Amygdala (tissue), 56 donors: ENCODE results near the gene CD34.
"Not testable (repeated sequence)": the region's sequence is repeated elsewhere in the genome, so short reads cannot be mapped to it uniquely, and the experiment has no call there.

Source experiments
- DNase-seq, 56 donors: peaks; one replicate each; lab custom pipeline; 2025; lab: John Stamatoyannopoulos, UW

The CD34 gene

DNA sequence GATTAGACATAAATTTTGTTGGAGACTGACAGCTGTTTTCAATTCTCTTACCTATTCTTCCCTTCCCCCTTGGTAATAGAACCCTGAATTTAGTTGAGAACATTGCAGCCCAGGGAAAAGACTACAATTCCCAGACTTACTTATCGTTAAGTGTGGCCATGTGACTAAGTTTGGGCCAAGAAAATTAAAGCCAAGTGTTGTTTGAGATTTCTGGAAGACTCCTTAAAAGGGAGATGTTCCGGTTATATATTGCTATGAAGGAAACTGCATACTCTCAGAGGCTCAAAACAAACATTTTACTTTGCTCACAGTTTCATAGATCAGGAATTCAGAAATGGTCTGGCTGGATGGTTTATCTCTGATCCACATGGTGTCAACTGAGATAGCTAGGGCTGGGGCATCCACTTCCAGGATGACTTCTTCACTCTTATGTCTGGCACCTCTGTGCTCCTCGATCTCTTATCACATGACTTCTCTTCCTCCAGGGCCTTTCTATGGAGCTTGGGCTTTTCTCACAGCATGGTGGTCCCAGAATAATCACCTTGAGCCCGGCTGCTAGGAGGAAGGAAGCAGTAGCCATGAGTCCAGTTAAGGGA lies 22.4 kb upstream of the CD34 start:
- no peak for DNase-seq

DNA sequence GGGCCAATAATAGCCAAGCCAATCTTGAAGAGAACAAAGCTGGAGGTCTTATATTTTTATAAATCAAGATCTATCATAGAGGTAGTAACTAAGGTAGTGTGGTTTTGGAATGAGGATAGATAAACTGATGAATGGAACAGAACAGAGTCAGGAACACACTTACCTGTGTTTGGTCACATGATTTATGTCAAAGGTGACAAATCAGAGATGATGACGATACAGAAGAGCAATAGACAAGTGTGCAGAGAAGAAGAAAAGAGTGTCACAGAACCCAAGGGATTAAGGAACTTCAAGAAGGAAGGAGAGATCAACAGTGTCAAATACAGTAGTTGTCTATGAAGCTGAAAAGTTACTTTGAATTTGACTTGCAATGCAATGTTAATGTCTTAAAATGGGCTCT lies 16.1 kb upstream of the CD34 start:
- no peak for DNase-seq

DNA sequence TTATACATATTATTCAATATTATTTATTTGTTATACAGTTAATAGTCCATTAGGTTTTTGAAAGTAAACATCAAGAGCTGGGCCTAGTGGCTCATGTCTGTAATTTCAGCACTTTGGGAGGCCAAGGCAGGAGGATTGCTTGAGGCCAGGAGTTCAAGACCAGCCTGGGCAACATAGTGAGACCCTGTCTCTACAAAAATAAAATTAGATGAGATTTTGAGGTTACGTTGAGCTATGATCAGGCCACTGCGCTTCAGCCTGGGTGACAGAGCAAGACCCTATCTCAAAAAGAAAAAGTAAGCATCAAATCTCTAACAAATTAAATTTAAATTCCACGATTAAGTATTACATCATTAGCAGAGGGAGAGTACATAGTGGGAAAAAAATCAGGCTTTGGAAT lies 15.0 kb upstream of the CD34 start:
- not testable (repeated sequence) for DNase-seq

DNA sequence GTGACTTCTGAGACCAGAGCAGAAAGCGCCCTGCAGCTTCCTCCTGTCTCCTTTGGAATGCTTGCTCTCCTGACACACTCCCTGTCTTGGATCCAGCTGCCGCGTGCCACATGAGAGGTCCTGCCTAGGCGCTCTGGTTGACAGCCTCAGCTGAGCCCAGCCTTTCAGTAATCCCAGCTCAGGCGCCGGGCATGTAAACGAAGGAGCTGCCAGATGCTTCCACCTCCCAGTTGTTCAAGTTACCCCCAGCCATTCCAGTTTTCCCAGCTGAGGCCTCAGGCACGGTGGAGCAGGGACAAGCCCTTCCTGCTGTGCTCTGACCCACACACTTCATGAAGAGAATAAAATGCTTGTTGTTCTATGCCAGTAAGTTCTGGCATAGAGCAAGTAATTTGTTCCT lies 14.3 kb upstream of the CD34 start:
- peak in 1 of 56 donors; percentile 8 for DNase-seq

DNA sequence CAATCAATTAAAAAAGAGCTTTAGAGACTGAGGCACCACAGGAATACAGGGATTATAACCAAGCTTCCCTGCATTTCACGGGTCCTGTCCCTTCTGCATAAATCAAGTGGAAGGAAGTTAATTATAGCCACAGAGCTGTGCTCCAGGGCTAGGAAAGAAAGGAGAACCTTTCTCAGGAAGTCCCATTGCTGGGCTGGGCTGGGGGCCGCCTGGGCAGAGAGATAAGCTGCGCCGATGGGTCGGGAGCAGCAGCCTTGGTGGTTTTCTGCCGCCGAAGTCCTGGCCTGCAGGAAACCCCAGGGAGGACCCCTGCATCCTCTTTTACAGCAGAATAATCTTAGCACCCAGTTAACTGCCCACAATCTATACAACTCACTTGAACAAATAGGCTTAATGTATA lies 12.6 kb upstream of the CD34 start:
- no peak for DNase-seq

DNA sequence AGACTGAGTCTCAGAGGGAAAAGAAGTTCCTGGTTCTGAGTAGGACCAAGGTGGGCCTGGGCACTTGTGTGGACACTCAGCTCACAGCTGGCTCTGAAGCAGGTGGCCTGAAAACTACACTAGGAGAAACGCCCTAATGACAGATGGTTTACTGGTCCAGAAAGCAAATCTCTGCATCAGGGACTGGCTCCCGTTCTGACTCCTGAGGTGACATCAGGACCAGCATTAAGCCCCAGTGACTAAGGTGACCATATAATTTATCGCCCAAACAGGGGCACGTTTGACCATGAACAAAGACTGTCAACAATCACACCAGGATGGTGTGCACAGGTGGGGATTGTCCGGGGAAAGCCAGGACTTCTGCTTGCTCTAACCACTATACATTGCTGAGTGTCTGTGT lies 12.2 kb upstream of the CD34 start:
- DNase-seq, result no peak

DNA sequence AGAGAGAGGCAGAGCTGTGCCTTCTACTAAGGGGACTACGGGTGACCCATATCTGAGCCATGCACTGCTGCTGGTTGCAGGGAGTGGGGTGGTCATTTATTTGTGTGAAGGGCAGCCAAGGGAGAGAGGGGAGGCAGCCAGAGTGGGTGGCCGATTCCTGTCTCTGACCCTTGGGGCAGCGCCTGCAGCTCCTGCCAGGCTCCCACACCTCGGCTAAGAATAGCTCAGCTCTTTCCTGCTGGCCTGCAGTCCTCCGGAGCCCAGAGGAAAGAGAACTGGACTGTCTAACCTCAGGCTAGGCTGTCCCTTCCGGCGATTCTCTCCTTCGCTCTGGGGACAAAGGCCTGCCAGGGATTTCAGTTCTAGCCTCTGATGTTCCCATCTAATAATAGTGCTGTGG lies 11.6 kb upstream of the CD34 start:
- no peak for DNase-seq

DNA sequence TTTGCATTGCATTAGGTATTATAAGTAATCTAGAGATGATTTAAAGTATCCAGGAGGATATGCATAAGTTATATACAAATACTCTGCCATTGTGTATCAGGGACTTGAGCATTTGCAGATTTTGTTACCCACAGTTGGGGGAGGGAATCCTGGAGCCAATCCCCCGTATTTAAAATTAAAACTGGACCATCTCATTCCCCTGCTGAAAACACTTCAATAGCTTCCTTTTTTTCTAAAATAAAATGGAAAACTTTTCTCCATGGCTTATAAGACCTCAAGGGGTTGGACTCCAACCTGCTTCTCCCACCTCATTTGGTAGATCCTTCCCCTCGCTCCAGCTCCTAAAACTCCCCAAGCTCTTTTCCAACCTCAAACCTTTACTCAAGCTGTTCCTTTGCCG lies 10.4 kb upstream of the CD34 start:
- DNase-seq, result no peak

DNA sequence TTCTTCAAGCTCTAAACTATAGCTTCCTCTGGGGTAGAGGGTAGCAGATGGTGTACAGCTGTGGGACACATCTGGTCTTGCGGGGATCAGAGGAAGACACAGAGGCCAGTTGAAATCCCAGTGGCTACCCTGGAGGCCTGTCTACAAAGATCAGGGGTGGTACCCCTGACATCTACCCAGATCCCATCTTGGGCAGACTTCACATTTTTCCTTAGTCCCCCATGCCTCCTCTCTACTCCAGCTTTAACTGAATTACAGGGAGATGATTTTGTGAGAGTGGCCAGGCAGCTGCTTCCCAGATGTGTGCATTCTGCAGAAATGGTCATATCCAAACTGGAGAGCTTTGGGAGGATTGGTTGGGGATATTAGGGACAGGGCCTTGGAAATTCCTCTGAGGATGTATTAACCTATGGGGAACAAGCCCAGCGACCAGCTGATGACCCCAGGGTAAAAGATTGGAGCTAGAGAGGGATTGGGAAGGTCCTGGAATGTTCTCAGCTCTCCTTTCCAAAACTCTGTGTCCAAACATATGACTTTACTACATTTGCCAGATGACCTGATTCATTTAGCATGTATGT lies 9.6 kb upstream of the CD34 start:
- no peak for DNase-seq

DNA sequence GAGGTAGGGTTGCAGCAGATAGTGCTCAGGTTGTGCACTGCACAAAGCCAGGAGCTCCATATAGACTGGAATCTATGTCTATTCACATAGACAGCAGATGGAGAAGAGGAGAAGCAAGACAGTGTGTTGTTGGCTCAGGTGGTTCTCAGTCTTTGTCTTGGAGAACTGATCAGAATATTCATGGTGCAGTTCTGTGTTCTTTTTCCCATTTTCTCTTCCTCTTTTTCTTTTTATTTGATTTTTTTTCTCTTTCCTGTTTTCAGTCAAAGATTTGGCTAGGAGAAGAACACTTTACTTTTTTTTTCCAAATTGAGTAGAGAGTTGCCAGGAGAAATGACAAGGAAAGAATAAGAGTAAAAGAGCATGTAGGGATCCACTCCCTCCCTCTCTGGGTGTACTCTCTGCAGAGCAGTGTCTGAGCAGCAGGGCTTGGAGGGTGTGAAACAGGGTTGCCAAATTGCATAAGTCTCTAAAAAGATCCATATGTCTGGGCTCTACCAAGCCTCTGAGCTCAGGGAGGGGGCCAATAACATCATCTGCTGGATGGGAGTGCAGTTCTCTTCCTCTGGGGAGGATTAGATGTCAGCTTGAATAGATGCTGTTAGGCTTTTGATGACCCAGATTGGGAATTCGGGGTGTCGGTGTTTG lies 8.7 kb upstream of the CD34 start:
- no peak for DNase-seq

DNA sequence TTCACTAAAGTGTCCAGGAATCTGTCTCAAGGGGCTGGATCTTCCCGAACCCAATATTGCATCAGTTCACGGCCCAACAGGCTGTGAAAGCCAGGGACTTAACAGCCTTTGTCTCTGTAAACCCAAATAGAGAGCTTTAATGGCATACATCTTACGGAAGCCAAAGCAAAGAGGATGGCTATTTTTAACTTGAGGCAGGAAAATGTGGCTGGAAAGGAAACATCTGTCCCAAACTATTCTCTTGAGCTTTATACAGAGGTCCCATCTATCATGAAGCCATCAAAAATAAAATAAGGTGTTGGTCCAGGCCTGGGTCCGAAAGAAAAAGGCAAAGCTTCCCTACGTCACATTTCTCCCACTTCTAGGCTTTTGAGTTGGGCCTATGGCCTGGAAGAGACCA lies 7.7 kb upstream of the CD34 start:
- no peak for DNase-seq

DNA sequence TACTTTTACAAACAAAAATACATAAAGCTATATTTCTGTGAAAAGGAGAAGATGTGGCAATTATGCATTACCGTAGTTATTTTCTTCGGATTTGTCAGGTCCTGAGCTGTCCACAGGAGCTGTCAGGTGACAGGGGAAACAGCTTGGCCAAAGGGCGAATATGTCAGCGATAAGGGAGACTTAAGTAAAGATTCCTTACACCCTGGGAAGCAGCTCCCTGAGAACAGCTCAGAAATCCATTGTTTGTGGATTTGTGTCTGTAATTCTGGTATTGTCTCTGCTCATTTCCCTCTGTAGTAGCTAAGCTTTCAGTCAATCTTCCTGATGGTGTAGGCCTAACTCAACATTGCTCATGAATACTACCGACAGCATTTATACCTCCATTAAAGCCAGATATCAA lies 7.1 kb upstream of the CD34 start:
- DNase-seq, result no peak

DNA sequence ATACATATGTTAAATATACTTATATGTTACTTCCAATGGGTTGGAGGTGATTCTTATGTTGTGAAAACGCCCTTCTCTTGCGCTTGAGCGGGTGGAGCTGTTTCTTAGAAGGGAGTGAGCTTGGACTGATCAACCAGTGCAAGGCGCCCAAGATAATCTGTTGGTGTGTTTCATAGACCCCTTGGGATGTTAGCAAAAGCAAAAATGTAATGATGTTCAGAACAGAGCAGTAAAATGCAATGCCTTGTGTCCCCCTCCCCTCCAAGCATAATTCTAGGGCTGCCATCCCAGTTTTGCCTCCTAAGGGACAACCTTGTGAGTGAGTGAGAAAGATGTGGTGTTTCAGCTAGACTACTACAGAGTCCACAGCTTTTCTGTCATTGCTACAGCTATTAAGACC lies 6.2 kb upstream of the CD34 start:
- no peak for DNase-seq

DNA sequence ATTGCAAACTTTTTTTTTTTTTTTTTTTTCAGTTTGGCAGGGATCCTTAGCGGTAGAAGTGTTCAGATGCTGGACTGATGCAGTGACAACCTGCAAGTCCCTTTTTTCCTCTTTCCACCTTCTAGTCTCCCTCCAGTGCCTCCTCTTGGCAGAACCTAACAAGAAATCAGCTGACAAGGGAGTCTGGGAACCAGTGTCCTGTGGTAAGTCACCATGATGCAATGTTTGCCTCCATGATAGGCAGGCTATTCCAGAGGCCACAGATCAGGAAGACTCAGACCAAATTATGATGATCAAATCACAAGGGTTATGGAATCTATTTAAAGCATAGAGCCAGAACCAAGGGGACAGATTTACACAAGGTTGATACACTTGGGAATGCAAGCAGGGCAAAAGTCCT lies 3.0 kb upstream of the CD34 start:
- no peak for DNase-seq

DNA sequence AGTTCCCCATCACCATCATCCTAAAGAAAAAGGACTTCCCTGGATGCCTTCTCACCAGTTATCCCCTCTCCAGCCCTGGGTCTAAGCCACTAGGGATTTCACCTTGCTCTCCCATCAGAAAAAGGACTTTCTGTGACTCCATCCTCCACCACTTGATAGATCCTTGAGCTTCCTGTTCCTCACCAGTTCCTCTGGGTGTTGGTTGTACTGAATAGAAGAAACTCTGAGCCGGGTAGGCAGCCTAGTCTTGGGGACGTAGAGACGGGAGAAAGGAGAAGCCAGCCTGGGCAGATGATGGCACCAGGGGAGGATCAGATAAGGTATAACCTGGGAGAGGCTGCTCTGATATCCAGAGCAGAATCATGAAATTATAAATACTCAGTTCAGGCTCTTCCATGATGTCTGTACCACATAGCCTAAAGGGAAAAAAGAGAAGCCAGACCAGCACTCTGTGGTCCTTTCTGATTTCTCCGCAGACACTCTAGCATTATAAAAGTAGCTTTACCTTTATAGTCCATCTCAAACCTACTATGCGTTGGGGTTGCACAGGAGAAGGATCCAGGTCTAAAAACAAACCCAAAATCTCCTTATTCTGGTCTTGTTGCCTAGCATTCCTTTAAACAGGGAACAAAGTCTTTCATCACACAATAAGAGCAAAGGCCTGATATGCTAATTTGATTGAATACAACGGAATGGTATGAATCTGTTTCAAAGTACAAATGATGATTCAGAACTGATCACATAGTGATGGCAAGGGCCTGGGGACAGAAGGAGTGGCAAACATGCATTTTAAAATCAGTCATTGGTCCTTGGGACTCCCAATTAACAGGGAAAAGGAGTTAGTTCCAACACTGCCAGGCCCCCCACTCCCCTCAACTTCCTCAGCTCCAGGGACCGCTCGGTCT lies 1.2 kb upstream of the CD34 start:
- DNase-seq, result no peak

DNA sequence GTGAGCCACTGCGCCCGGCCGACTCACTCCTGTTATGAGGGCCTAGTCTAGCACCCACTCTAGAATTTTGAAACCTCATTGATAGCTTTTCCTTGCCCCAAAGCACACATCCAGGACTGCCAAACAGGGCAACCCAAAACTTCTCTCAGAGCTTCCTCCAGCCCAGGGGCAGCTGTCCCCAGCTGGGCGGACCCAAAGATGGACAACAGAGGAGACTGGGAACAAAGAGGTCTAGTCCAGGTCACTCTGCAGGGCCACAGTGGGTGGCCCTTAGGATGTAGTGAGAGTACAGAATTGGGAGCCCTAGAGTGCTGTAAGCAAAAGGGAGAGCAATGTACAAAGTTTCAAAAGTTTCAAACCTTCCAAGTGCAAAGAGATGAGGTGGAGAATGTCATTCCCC lies 1.2 kb downstream of the CD34 start:
- no peak for DNase-seq

DNA sequence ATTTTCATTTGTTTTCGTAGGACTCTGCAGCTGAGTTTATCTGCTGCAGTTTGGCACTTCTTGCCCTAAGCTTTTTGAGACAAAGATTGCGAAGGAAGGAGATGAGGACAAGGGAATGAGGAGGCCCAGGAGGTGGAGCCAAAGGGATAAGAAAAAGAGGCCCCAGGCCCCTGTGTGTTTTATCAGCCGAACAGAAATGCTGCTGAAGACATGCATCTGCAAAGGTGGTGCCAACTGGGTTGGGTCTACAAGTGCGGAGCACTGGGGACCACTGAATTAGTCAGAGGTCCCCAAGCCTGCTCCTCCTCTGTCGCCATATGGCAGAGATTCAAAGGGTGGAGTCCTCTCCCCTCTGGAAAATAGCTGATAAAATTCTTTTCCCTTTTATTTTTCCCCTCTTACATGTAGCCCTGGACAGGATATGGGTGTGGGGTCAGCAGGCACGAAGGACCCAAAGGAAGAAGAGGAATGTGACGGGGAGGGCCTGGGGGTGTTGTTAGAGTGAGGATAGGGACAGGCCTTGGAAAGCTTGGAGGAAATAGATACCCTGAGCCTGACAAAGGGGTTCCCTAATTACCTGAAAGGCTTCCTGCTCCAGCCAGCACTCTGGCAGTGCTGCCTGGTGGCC lies 2.7 kb downstream of the CD34 start:
- DNase-seq, result no peak

DNA sequence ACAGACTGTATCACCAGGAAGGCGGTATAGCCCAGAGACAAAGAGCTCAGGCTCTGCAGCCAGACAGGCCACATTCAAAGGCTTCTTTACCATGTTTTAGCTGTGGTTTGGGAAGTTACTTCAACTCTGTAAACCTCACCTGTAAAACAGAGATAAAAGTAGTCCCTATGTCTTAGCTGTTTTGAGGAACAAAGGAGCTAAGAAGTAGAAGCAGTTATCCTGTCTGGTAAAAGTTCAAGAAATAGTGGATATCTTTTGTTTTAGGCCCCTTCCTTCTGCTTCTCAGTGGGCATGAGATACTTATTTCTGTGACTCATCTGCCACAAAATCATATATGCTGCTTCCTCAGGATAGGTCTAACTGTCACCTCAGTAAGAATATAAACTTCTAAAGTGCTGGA lies 6.5 kb downstream of the CD34 start:
- DNase-seq, result no peak

DNA sequence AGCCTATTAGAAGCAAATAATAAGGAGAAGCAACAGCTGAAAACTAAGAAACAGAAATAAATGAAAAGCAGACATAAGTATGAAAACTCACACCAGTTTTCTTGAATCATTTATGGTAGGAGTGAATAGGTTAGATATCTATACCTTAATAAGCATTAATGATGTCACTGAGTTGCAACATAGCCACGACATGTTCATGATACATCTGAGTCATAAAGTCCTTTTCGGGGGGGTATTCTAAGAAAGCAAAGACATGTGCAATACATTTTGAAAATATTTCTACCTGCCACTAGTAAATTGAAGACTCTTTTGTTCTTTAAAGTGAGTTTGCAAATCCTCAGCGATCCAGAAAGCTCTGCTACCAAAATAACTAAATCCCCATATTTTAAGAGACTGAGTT lies 7.2 kb downstream of the CD34 start:
- DNase-seq, result no peak

DNA sequence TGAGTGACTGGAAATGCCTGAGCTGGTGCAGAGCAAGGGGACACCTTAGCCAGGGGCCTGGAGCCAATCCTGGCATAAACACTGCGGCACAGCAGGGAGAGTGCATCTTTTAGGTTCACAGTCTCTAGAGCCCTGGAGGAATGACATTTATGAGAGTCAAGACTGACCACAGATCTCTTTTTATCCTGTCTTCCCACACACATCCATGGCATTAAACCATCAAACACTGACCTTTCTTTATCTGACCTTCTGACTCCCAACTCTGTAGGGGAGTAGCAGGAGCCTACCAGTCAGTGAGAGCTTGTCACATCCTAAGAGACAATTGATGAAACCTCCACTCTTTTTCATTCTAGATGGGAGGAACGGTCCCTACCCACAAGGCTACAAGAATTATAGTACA lies 7.9 kb downstream of the CD34 start:
- DNase-seq, result no peak

DNA sequence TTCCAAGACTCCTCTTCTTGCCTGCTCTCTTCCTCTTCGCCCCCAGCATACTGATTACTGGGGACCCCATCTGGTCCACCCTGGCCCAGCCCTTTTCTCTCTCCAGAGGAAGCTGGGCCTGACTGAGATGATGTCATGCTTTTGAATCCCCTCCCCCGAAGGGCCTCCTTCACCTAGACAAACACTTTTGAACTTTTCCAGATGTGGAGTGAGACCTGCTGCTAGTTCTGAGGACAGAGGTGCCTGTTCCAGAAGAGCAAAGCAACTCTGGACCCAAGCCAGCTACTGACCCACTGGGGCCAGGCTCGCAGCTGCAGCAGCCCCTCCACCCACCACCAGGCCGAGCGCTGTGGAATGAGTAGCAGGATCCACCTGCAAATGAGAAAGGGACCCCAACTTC lies 8.4 kb downstream of the CD34 start:
- no peak for DNase-seq
